Activated naive CD8-positive, alpha-beta T cell (primary cell): ENCODE results near the gene CSRNP3.

Experiments used
- H3K27ac Mint-ChIP-seq: one replicate; pipeline ENCODE4 v1.8.0; 2021; ENCODE audit warnings: mixed read lengths
- H3K27me3 Mint-ChIP-seq: one replicate; pipeline ENCODE4 v1.8.0; 2021; ENCODE audit warnings: mixed read lengths
- H3K36me3 Mint-ChIP-seq: one replicate; pipeline ENCODE4 v1.8.0; 2021; ENCODE audit warnings: mixed read lengths
- H3K4me1 Mint-ChIP-seq: one replicate; pipeline ENCODE4 v1.8.0; 2021; ENCODE audit warnings: low read depth, mixed read lengths
- H3K4me3 Mint-ChIP-seq: one replicate; pipeline ENCODE4 v1.8.0; 2021; ENCODE audit warnings: mild to moderate bottlenecking, mixed read lengths
- H3K9me3 Mint-ChIP-seq: one replicate; pipeline ENCODE4 v1.8.0; 2021; ENCODE audit warnings: low read depth, mixed read lengths

Gene CSRNP3

GRCh38 chr2:165500001-165500400 lies 30.5 kb downstream of the CSRNP3 start:
- peaks cover 2% of the 10 kb centered on the region for H3K27me3 Mint-ChIP-seq
- no peak overlapping the region for H3K27ac Mint-ChIP-seq
- H3K4me3 Mint-ChIP-seq: no peak overlapping the region
- H3K4me1 Mint-ChIP-seq: no peaks in the 10 kb centered on the region
- no peaks in the 10 kb centered on the region for H3K9me3 Mint-ChIP-seq
- no peaks in the 10 kb centered on the region for H3K36me3 Mint-ChIP-seq

- no peaks in the 10 kb centered on the region for H3K9me3 Mint-ChIP-seq
- no peak overlapping the region for H3K27ac Mint-ChIP-seq
- H3K4me3 Mint-ChIP-seq: no peak overlapping the region
- peaks cover 2% of the 10 kb centered on the region for H3K27me3 Mint-ChIP-seq
- no peaks in the 10 kb centered on the region for H3K4me1 Mint-ChIP-seq
- H3K36me3 Mint-ChIP-seq: no peaks in the 10 kb centered on the region
These were observed 31.3 kb downstream of the CSRNP3 start for GRCh38 chr2:165500816-165501215.

- H3K4me1 Mint-ChIP-seq: no peaks in the 10 kb centered on the region
These were observed 36.0 kb downstream of the CSRNP3 start for GRCh38 chr2:165505514-165505913.

GRCh38 chr2:165508927-165509326 lies 39.4 kb downstream of the CSRNP3 start:
- H3K36me3 Mint-ChIP-seq: no peaks in the 10 kb centered on the region
- H3K4me1 Mint-ChIP-seq: no peaks in the 10 kb centered on the region
- no peak overlapping the region for H3K4me3 Mint-ChIP-seq
- H3K9me3 Mint-ChIP-seq: no peaks in the 10 kb centered on the region
- H3K27ac Mint-ChIP-seq: no peak overlapping the region
- H3K27me3 Mint-ChIP-seq: no peaks in the 10 kb centered on the region

More at GRCh38 chr2:165505514-165505913, 36.0 kb downstream of the CSRNP3 start:
- Mint-ChIP-seq H3K27me3 (no peaks in the 10 kb centered on the region), H3K9me3 (no peaks in the 10 kb centered on the region), H3K4me3 (no peak overlapping the region), H3K27ac (no peak overlapping the region), H3K36me3 (no peaks in the 10 kb centered on the region)

GRCh38 chr2:165513479-165513878 lies 44.0 kb downstream of the CSRNP3 start:
- Mint-ChIP-seq H3K36me3 (no peaks in the 10 kb centered on the region), H3K9me3 (no peaks in the 10 kb centered on the region), H3K4me3 (no peak overlapping the region), H3K4me1 (no peaks in the 10 kb centered on the region), H3K27ac (no peak overlapping the region), H3K27me3 (peaks cover 2% of the 10 kb centered on the region)

GRCh38 chr2:165518611-165519010 lies 49.1 kb downstream of the CSRNP3 start:
- Mint-ChIP-seq H3K9me3 (no peaks in the 10 kb centered on the region), H3K27me3 (peaks cover 2% of the 10 kb centered on the region), H3K36me3 (no peaks in the 10 kb centered on the region), H3K4me1 (no peaks in the 10 kb centered on the region), H3K27ac (no peak overlapping the region), H3K4me3 (no peak overlapping the region)

GRCh38 chr2:165522719-165523118 lies 53.2 kb downstream of the CSRNP3 start:
- Mint-ChIP-seq H3K4me1 (no peaks in the 10 kb centered on the region), H3K27ac (no peak overlapping the region), H3K9me3 (no peaks in the 10 kb centered on the region), H3K27me3 (no peaks in the 10 kb centered on the region), H3K4me3 (no peak overlapping the region), H3K36me3 (no peaks in the 10 kb centered on the region)

- peaks cover 3% of the 10 kb centered on the region for H3K27me3 Mint-ChIP-seq
- H3K4me3 Mint-ChIP-seq: no peak overlapping the region
- no peaks in the 10 kb centered on the region for H3K36me3 Mint-ChIP-seq
- no peaks in the 10 kb centered on the region for H3K4me1 Mint-ChIP-seq
- H3K27ac Mint-ChIP-seq: no peak overlapping the region
- H3K9me3 Mint-ChIP-seq: no peaks in the 10 kb centered on the region
These were observed 55.2 kb downstream of the CSRNP3 start for GRCh38 chr2:165524720-165525119.

GRCh38 chr2:165528691-165529090 lies 59.2 kb downstream of the CSRNP3 start:
- H3K4me1 Mint-ChIP-seq: no peaks in the 10 kb centered on the region
- peaks cover 3% of the 10 kb centered on the region for H3K27me3 Mint-ChIP-seq
- H3K27ac Mint-ChIP-seq: no peak overlapping the region
- no peak overlapping the region for H3K4me3 Mint-ChIP-seq
- no peaks in the 10 kb centered on the region for H3K9me3 Mint-ChIP-seq
- no peaks in the 10 kb centered on the region for H3K36me3 Mint-ChIP-seq

- Mint-ChIP-seq H3K36me3 (no peaks in the 10 kb centered on the region), H3K4me1 (no peaks in the 10 kb centered on the region), H3K9me3 (no peaks in the 10 kb centered on the region), H3K27me3 (peaks cover 3% of the 10 kb centered on the region), H3K4me3 (no peak overlapping the region), H3K27ac (no peak overlapping the region)
These were observed 59.6 kb downstream of the CSRNP3 start for GRCh38 chr2:165529130-165529529.

- Mint-ChIP-seq H3K27me3 (peaks cover 3% of the 10 kb centered on the region), H3K4me3 (no peak overlapping the region), H3K4me1 (no peaks in the 10 kb centered on the region), H3K36me3 (no peaks in the 10 kb centered on the region), H3K9me3 (no peaks in the 10 kb centered on the region), H3K27ac (no peak overlapping the region)
These were observed 63.8 kb downstream of the CSRNP3 start for GRCh38 chr2:165533331-165533730.

GRCh38 chr2:165535471-165535870 lies 66.0 kb downstream of the CSRNP3 start:
- Mint-ChIP-seq H3K4me3 (no peak overlapping the region), H3K36me3 (no peaks in the 10 kb centered on the region)

GRCh38 chr2:165536851-165537499 lies 67.5 kb downstream of the CSRNP3 start:
- Mint-ChIP-seq H3K4me1 (no peaks in the 10 kb centered on the region), H3K27me3 (no peaks in the 10 kb centered on the region), H3K27ac (no peak overlapping the region), H3K9me3 (no peaks in the 10 kb centered on the region), H3K36me3 (no peaks in the 10 kb centered on the region), H3K4me3 (no peak overlapping the region)

More at GRCh38 chr2:165535471-165535870, 66.0 kb downstream of the CSRNP3 start:
- H3K4me1 Mint-ChIP-seq: no peaks in the 10 kb centered on the region
- no peaks in the 10 kb centered on the region for H3K27me3 Mint-ChIP-seq
- no peaks in the 10 kb centered on the region for H3K9me3 Mint-ChIP-seq
- no peak overlapping the region for H3K27ac Mint-ChIP-seq

- H3K27ac Mint-ChIP-seq: no peak overlapping the region
- H3K9me3 Mint-ChIP-seq: no peaks in the 10 kb centered on the region
- H3K27me3 Mint-ChIP-seq: no peaks in the 10 kb centered on the region
- H3K36me3 Mint-ChIP-seq: no peaks in the 10 kb centered on the region
- no peak overlapping the region for H3K4me3 Mint-ChIP-seq
- no peaks in the 10 kb centered on the region for H3K4me1 Mint-ChIP-seq
These were observed 70.5 kb downstream of the CSRNP3 start for GRCh38 chr2:165539985-165540384.

GRCh38 chr2:165544897-165545296 lies 75.4 kb downstream of the CSRNP3 start:
- Mint-ChIP-seq H3K4me3 (no peak overlapping the region), H3K9me3 (no peaks in the 10 kb centered on the region), H3K27ac (no peak overlapping the region), H3K27me3 (no peaks in the 10 kb centered on the region), H3K36me3 (no peaks in the 10 kb centered on the region), H3K4me1 (no peaks in the 10 kb centered on the region)

GRCh38 chr2:165547900-165548299 lies 78.4 kb downstream of the CSRNP3 start:
- no peaks in the 10 kb centered on the region for H3K36me3 Mint-ChIP-seq
- H3K4me3 Mint-ChIP-seq: no peak overlapping the region
- H3K4me1 Mint-ChIP-seq: no peaks in the 10 kb centered on the region
- no peaks in the 10 kb centered on the region for H3K27me3 Mint-ChIP-seq
- H3K27ac Mint-ChIP-seq: no peak overlapping the region
- no peaks in the 10 kb centered on the region for H3K9me3 Mint-ChIP-seq
